Erythroblast (primary cell): ENCODE measurements around the gene KMT5B.

ENCODE experiments used
- GATA1 ChIP-seq: IDR thresholded peaks from 2 replicates; pipeline ENCODE4 v1.6.1; 2011; ENCODE audit warnings: low read depth, mild to moderate bottlenecking, control low read depth, low read length, moderate library complexity
- POLR2A ChIP-seq: IDR thresholded peaks from 2 replicates; pipeline ENCODE4 v1.6.1; 2011; ENCODE audit warnings: mild to moderate bottlenecking, low read length

GRCh38 chr11:68159161-68159560, 53.9 kb downstream of the KMT5B start:
- TF ChIP-seq POLR2A (no peak), GATA1 (no peak)
